HCT116 (cell line): ENCODE data around the gene USH1G. TPM values are rescaled to one million over a fixed set of nuclear protein-coding genes. Genes with fewer than 3 reads are reported as not detected.

Experiments used
- ATAC-seq: fragments of 200-7000 bp; cut with Tn5 transposase; 2 replicates; pipeline ENCODE4 v1.9.1; 2020; ENCODE audit warnings: mild to moderate bottlenecking, moderate library complexity
- BruUV-seq: library from RNA; stranded (reverse); fragments of 400-500 nt; replicated peaks from 2 replicates; lab custom pipeline; 2021; lab: Mats Ljungman, UMichigan
- CTCF ChIA-PET: fragments of 300-600 bp; sonication (Branson Sonifier 250); formaldehyde crosslinking; loops from one replicate; lab custom pipeline; 2021; ENCODE audit warnings: antibody characterized with exemption; lab: Charles Lee
- POLR2A ChIA-PET: fragments of 300-600, 350-600 bp; sonication (Branson Sonifier 250); formaldehyde crosslinking; loops from one replicate; lab custom pipeline; 2021; ENCODE audit warnings: antibody characterized with exemption; lab: Charles Lee
- RAD21 ChIA-PET, 2 experiments: fragments of 300-600 bp; sonication (Branson Sonifier 250); formaldehyde crosslinking; loops; one replicate each; lab custom pipeline; 2023; ENCODE audit warnings: low total read pairs in 2 of 2; ENCODE audit not compliant: uncharacterized antibody in 2 of 2, unreplicated experiment in 2 of 2, low non-redundant PET in 1 of 2; lab: Charles Lee
- DNase-seq: peaks from one replicate; pipeline ENCODE4 v3.0.0-alpha.2; 2010; ENCODE audit warnings: low read depth, low spot score
- H2AFZ ChIP-seq: fragments of 200-600 bp; shearing (Covaris generic), sonication (generic); 2 replicates; pipeline ENCODE4 v1.6.1; 2017; ENCODE audit warnings: low read depth, mixed run types, mixed read lengths, antibody characterized with exemption, low read length; ENCODE audit not compliant: poor library complexity, severe bottlenecking
- H3K27ac ChIP-seq: 2 replicates; pipeline ENCODE4 v1.5.1; 2012; ENCODE audit warnings: low read depth, low read length
- H3K27me3 ChIP-seq: fragments of 200-600 bp; sonication (generic); 2 replicates; pipeline ENCODE4 v1.6.1; 2016; ENCODE audit warnings: mixed run types, low read length, mixed read lengths; ENCODE audit not compliant: insufficient read depth
- H3K36me3 ChIP-seq, 2 experiments: fragments of 200-500 bp in 1 of 2; fragments of 200-600 bp in 1 of 2; sonication (Bioruptor generic) in 1 of 2; sonication (generic) in 1 of 2; 2 replicates each; pipeline versions ENCODE4 v1.5.1 to v1.6.1; 2014 to 2016; ENCODE audit warnings: low read length in 2 of 2, inconsistent platforms in 1 of 2, mixed read lengths in 1 of 2, mixed run types in 1 of 2; ENCODE audit not compliant: insufficient read depth in 2 of 2, control insufficient read depth in 1 of 2
- H3K4me1 ChIP-seq, 2 experiments: fragments of 200-600 bp in 1 of 2; sonication (generic) in 1 of 2; 2 replicates each; pipeline versions ENCODE4 v1.5.1 to v1.6.1; 2012 to 2017; ENCODE audit warnings: low read length in 2 of 2, inconsistent platforms in 1 of 2, mild to moderate bottlenecking in 1 of 2, mixed read lengths in 1 of 2, mixed run types in 1 of 2, moderate library complexity in 1 of 2; ENCODE audit not compliant: insufficient read depth in 2 of 2, control insufficient read depth in 1 of 2
- H3K4me2 ChIP-seq: fragments of 200-600 bp; sonication (generic); 2 replicates; pipeline ENCODE4 v1.6.1; 2017; ENCODE audit warnings: mixed run types, low read length, mixed read lengths
- H3K4me3 ChIP-seq, 2 experiments: fragments of 200-600 bp in 1 of 2; sonication (generic) in 1 of 2; replicated peaks in 1 of 2; 2 replicates each; pipeline ENCODE4 v1.5.1; 2011 to 2016; ENCODE audit warnings: low read length in 2 of 2, control low read depth in 1 of 2, low read depth in 1 of 2, mild to moderate bottlenecking in 1 of 2, mixed read lengths in 1 of 2, mixed run types in 1 of 2
- H3K79me2 ChIP-seq: fragments of 200-600 bp; sonication (generic); 2 replicates; pipeline ENCODE4 v1.6.1; 2017; ENCODE audit warnings: mild to moderate bottlenecking, mixed run types, low read length, moderate library complexity, mixed read lengths; ENCODE audit not compliant: insufficient read depth
- H3K9ac ChIP-seq: fragments of 200-600 bp; sonication (generic); 2 replicates; pipeline ENCODE4 v1.6.1; 2016; ENCODE audit warnings: low read length, mixed read lengths
- H3K9me2 ChIP-seq: fragments of 200-600 bp; sonication (generic), shearing (Covaris generic); 2 replicates; pipeline ENCODE4 v1.6.1; 2017; ENCODE audit warnings: mixed run types, mild to moderate bottlenecking, moderate library complexity; ENCODE audit not compliant: insufficient read depth
- H3K9me3 ChIP-seq, 2 experiments: fragments of 200-500 bp in 1 of 2; fragments of 200-600 bp in 1 of 2; sonication (Bioruptor generic) in 1 of 2; sonication (generic) in 1 of 2; 2 replicates each; pipeline ENCODE4 v1.6.1; 2014 to 2017; ENCODE audit warnings: low read length in 2 of 2, mixed read lengths in 2 of 2, inconsistent platforms in 1 of 2, low read depth in 1 of 2, mild to moderate bottlenecking in 1 of 2, mixed run types in 1 of 2, moderate library complexity in 1 of 2; ENCODE audit not compliant: control insufficient read depth in 1 of 2, insufficient read depth in 1 of 2
- H4K20me1 ChIP-seq: fragments of 200-600 bp; sonication (generic), shearing (Covaris generic); 2 replicates; pipeline ENCODE4 v1.6.1; 2017; ENCODE audit warnings: mixed run types, mild to moderate bottlenecking, moderate library complexity; ENCODE audit not compliant: insufficient read depth
- ATF3 ChIP-seq: IDR thresholded peaks from 2 replicates; pipeline ENCODE4 v1.6.1; 2012
- CBX3 ChIP-seq: IDR thresholded peaks from 2 replicates; pipeline ENCODE4 v1.6.1; 2012; ENCODE audit warnings: low read depth
- EGR1 ChIP-seq: IDR thresholded peaks from 2 replicates; pipeline ENCODE4 v1.6.1; 2012; ENCODE audit warnings: low read depth
- ELF1 ChIP-seq: IDR thresholded peaks from 2 replicates; pipeline ENCODE4 v1.6.1; 2012; ENCODE audit warnings: low read depth, borderline replicate concordance
- EZH2phosphoT487 ChIP-seq: fragments of 200-600 bp; IDR thresholded peaks from 2 replicates; pipeline ENCODE4 v1.6.1; 2018; ENCODE audit warnings: antibody characterized with exemption, borderline replicate concordance
- FOSL1 ChIP-seq: IDR thresholded peaks from 2 replicates; pipeline ENCODE4 v1.6.1; 2012; ENCODE audit warnings: low read depth
- MAX ChIP-seq: IDR thresholded peaks from 2 replicates; pipeline ENCODE4 v1.6.1; 2012
- POLR2A ChIP-seq: IDR thresholded peaks from 2 replicates; pipeline ENCODE4 v1.7.0; 2011; ENCODE audit warnings: borderline replicate concordance; ENCODE audit not compliant: insufficient read depth, insufficient read length; ENCODE audit errors: extremely low read depth
- POLR2AphosphoS5 ChIP-seq: IDR thresholded peaks from 2 replicates; pipeline ENCODE4 v1.6.1; 2011; ENCODE audit warnings: mild to moderate bottlenecking, low read depth, low read length, moderate library complexity
- REST ChIP-seq: IDR thresholded peaks from 2 replicates; pipeline ENCODE4 v1.6.1; 2012; ENCODE audit warnings: low read depth
- SP1 ChIP-seq: IDR thresholded peaks from 2 replicates; pipeline ENCODE4 v1.6.1; 2012; ENCODE audit warnings: low read depth
- SRF ChIP-seq: IDR thresholded peaks from 2 replicates; pipeline ENCODE4 v1.6.1; 2012; ENCODE audit warnings: low read depth
- ZBTB33 ChIP-seq: IDR thresholded peaks from 2 replicates; pipeline ENCODE4 v1.6.1; 2011; ENCODE audit warnings: mild to moderate bottlenecking, low read length, moderate library complexity; ENCODE audit not compliant: insufficient replicate concordance; ENCODE audit errors: extremely low read depth
- ZFX ChIP-seq: fragments of 450-650 bp; IDR thresholded peaks from 2 replicates; pipeline ENCODE4 v1.6.1; 2017
- ZNF274 ChIP-seq: fragments of 200-500 bp; sonication (Bioruptor generic); IDR thresholded peaks from 2 replicates; pipeline ENCODE4 v1.6.1; 2014; ENCODE audit warnings: mild to moderate bottlenecking, low read depth, low read length, inconsistent platforms
- intact Hi-C: fragments of 100-400 bp; cut with micrococcal nuclease; formaldehyde crosslinking; loops from 2 replicates; pipeline ENCODE4 v1.10.0; 2022
- total RNA-seq: library from RNA; stranded (reverse); gene quantifications from one replicate; pipeline ENCODE4 v1.2.1, GENCODE V29; 2021; ENCODE audit not compliant: unreplicated experiment

Gene USH1G
- total RNA-seq, 1 experiment from 2014 or later: 3.1 TPM

- H3K4me2 ChIP-seq: peak within 1 kb of the TSS; percentile 98
- peak within 1 kb of the TSS; percentile 87 for H2AFZ ChIP-seq
- no peaks in the 10 kb centered on the region for H3K9me3 ChIP-seq
- H3K9me2 ChIP-seq: no peaks in the 10 kb centered on the region
- peak within 1 kb of the TSS; percentile 80 to 84 for H3K4me3 ChIP-seq
- intact Hi-C loops: no loop called here
- no peaks in the 10 kb centered on the region for H3K36me3 ChIP-seq
- peak; percentile 51 for TF ChIP-seq MAX
- TF ChIP-seq CBX3: no peak
- no peak for TF ChIP-seq EGR1
- peak; percentile 72 for TF ChIP-seq POLR2AphosphoS5
- no peak for TF ChIP-seq FOSL1
- TF ChIP-seq ZFX: 0 out of 2 replicates have a peak, but pooled peaks have one; percentile 39
- no peak for TF ChIP-seq EZH2phosphoT487
- TF ChIP-seq ZBTB33: no peak
- TF ChIP-seq ELF1: no peak
- no peak for TF ChIP-seq ATF3
- TF ChIP-seq SRF: no peak
- TF ChIP-seq ZNF274: no peak
- no peak for TF ChIP-seq POLR2A
- no peak for TF ChIP-seq SP1
- TF ChIP-seq REST: no peak
- BruUV-seq: no TSS peak
- ChIA-PET POLR2A (interaction anchor here (0.8 to 2.2 kb wide), 6 partner anchors 10 to 99 kb away, joined by 3 to 11 read pairs (median 4); partner anchors contain the start of genes CDR2L, FDXR and MRPL58), RAD21 (interaction anchor here (1.0 kb wide), 2 partner anchors 11 to 19 kb away, joined by 3 read pairs; no protein-coding TSS in a partner anchor), CTCF (interaction anchor here (0.8 to 4.5 kb wide), 6 partner anchors 9 to 229 kb away, joined by 3 to 36 read pairs (median 4); no protein-coding TSS in a partner anchor)
- H3K27me3 ChIP-seq: no peaks in the 10 kb centered on the region
- ATAC-seq: peak; percentile 89
- no peaks in the 10 kb centered on the region for H3K79me2 ChIP-seq
- DNase-seq: no peak
- peak within 1 kb of the TSS; percentile 69 for H3K9ac ChIP-seq
- H3K4me1 ChIP-seq: peaks cover 36 to 39% of the 10 kb centered on the region in 2 experiments
- H3K27ac ChIP-seq: peak within 1 kb of the TSS; percentile 48; the same call in 1 of the 2 replicates
- no peaks in the 10 kb centered on the region for H4K20me1 ChIP-seq
These were observed 49.3 kb upstream of the USH1G start, which contains the start of gene HID1 for GRCh38 chr17:74972107-74972972. Gene HID1, minus strand, starts transcription at chr17:74972759. Its CDS starts 103 bp downstream, at chr17:74972656.
